ENCODE measurements around the gene PARD6A. TPM values are rescaled to one million over a fixed set of nuclear protein-coding genes. Genes with fewer than 3 reads are reported as not detected.

Gene PARD6A
- total and polyA plus RNA-seq, 2 donors (not counting 3 experiments of a cell fraction or from before 2014, with no cell fraction given) = 1.3 to 2.9 TPM

- H3K9me3 ChIP-seq (replicated peaks; ENCODE audit: control insufficient read depth, insufficient read depth, low read length) = no peaks in the 10 kb centered on the region
- H3K4me3 ChIP-seq (replicated peaks in 1 of 3; ENCODE audit: insufficient read depth in 1 of 3, low read depth in 1 of 3, low read length in 3 of 3) = no peak overlapping the region
- BruUV-seq (replicated peaks) = no TSS peak
- ChIA-PET POLR2A (no interaction called here), CTCF (interaction anchor here (2.4 kb wide), 1 partner anchor 138 kb away, joined by 18 read pairs; no protein-coding TSS in a partner anchor)
- intact Hi-C loops (cut with micrococcal nuclease) = no loop called here
- TF ChIP-seq POLR2A (IDR thresholded peaks at IDR 0.05; ENCODE audit: low read depth, low read length) = no peak
- no peaks in the 10 kb centered on the region for H4K20me1 ChIP-seq (replicated peaks; ENCODE audit: control insufficient read depth, extremely low read depth, insufficient read depth, low read length)
- FAIRE-seq (no peak), DNase-seq (ENCODE audit: low read depth, low spot score) (no peak)
- no peak overlapping the region for H2AFZ ChIP-seq (ENCODE audit: low read depth, low read length)
- peaks cover 0 to 21% of the 10 kb centered on the region in 2 experiments for H3K36me3 ChIP-seq (ENCODE audit: control insufficient read depth in 2 of 2, extremely low read depth in 1 of 2, insufficient read depth in 2 of 2, low read length in 2 of 2)
- dilution Hi-C loops (cut with MboI; ENCODE audit: extremely low pct_ligation_motif_present, low sequenced_read_pairs) = loop anchor here (25.0 kb wide), 1 partner anchor 234 kb away; no protein-coding TSS in a partner anchor
- no peaks in the 10 kb centered on the region for H3K27me3 ChIP-seq (ENCODE audit: control insufficient read depth in 2 of 2, insufficient read depth in 2 of 2, low read length in 2 of 2)
- no peaks in the 10 kb centered on the region for H3K79me2 ChIP-seq (ENCODE audit: control insufficient read depth, insufficient read depth, low read length)
- H3K4me1 ChIP-seq (ENCODE audit: control insufficient read depth, extremely low read depth, insufficient read depth, low read length) = peaks cover 18% of the 10 kb centered on the region
- H3K9ac ChIP-seq (replicated peaks; ENCODE audit: extremely low read depth, insufficient read depth, low read length) = no peak overlapping the region
- H3K4me2 ChIP-seq (ENCODE audit: insufficient read depth, low read length) = no peak overlapping the region
- no peaks in the 10 kb centered on the region for H3K9me1 ChIP-seq (replicated peaks; ENCODE audit: control insufficient read depth, extremely low read depth, insufficient read depth, low read length)
- no peak overlapping the region for H3K27ac ChIP-seq (ENCODE audit: insufficient read depth, low read depth, low read length)
Measured at GRCh38 chr16:67678354-67679023, 17.7 kb downstream of the PARD6A start.

GRCh38 chr16:67679935-67680897, 19.5 kb downstream of the PARD6A start:
- FAIRE-seq (no peak), DNase-seq (ENCODE audit: low read depth, low spot score) (no peak)
- no peak overlapping the region for H3K4me2 ChIP-seq (ENCODE audit: insufficient read depth, low read length)
- no peak overlapping the region for H2AFZ ChIP-seq (ENCODE audit: low read depth, low read length)
- peaks cover 17% of the 10 kb centered on the region for H3K4me1 ChIP-seq (ENCODE audit: control insufficient read depth, extremely low read depth, insufficient read depth, low read length)
- H3K4me3 ChIP-seq (replicated peaks in 1 of 3; ENCODE audit: insufficient read depth in 1 of 3, low read depth in 1 of 3, low read length in 3 of 3) = no peak overlapping the region
- no TSS peak for BruUV-seq (replicated peaks)
- intact Hi-C loops (cut with micrococcal nuclease) (no loop called here), dilution Hi-C loops (cut with MboI; ENCODE audit: extremely low pct_ligation_motif_present, low sequenced_read_pairs) (loop anchor here (25.0 kb wide), 1 partner anchor 232 kb away; no protein-coding TSS in a partner anchor)
- H3K9me3 ChIP-seq (replicated peaks; ENCODE audit: control insufficient read depth, insufficient read depth, low read length) = no peaks in the 10 kb centered on the region
- CTCF ChIA-PET = interaction anchor here (0.6 to 4.2 kb wide), 3 partner anchors 7 to 114 kb away, joined by 3 to 22 read pairs (median 5); partner anchors contain the start of gene GFOD2
- POLR2A ChIA-PET = no interaction called here
- peaks cover 3% of the 10 kb centered on the region for H4K20me1 ChIP-seq (replicated peaks; ENCODE audit: control insufficient read depth, extremely low read depth, insufficient read depth, low read length)
- H3K27ac ChIP-seq (ENCODE audit: insufficient read depth, low read depth, low read length) = no peak overlapping the region
- H3K36me3 ChIP-seq (ENCODE audit: control insufficient read depth in 2 of 2, extremely low read depth in 1 of 2, insufficient read depth in 2 of 2, low read length in 2 of 2) = peaks cover 3 to 23% of the 10 kb centered on the region in 2 experiments
- no peaks in the 10 kb centered on the region for H3K9me1 ChIP-seq (replicated peaks; ENCODE audit: control insufficient read depth, extremely low read depth, insufficient read depth, low read length)
- no peaks in the 10 kb centered on the region for H3K79me2 ChIP-seq (ENCODE audit: control insufficient read depth, insufficient read depth, low read length)
- no peaks in the 10 kb centered on the region for H3K27me3 ChIP-seq (ENCODE audit: control insufficient read depth in 2 of 2, insufficient read depth in 2 of 2, low read length in 2 of 2)
- TF ChIP-seq MAX (IDR thresholded peaks at IDR 0.05; ENCODE audit: insufficient read depth, insufficient read length) (no peak), POLR2AphosphoS5 (IDR thresholded peaks at IDR 0.05; ENCODE audit: insufficient read depth, low read depth, low read length) (no peak), GATA2 (IDR thresholded peaks at IDR 0.05; ENCODE audit: insufficient read depth, insufficient read length, low read depth, low read length) (no peak), JUN (IDR thresholded peaks at IDR 0.05; ENCODE audit: borderline replicate concordance, insufficient read depth, insufficient read length, low read depth) (no peak), EZH2 (IDR thresholded peaks at IDR 0.05; ENCODE audit: borderline replicate concordance, low read depth, low read length, severe bottlenecking) (no peak), CTCF (IDR thresholded peaks at IDR 0.05; ENCODE audit: extremely low read depth in 1 of 2, insufficient read depth in 1 of 2, low read depth in 1 of 2, low read length in 2 of 2) (no peak), POLR2A (IDR thresholded peaks at IDR 0.05; ENCODE audit: low read depth, low read length) (no peak), MYC (IDR thresholded peaks at IDR 0.05; ENCODE audit: low read depth, low read length) (no peak), FOS (IDR thresholded peaks at IDR 0.05; ENCODE audit: borderline replicate concordance, insufficient read depth, low read length) (no peak)
- H3K9ac ChIP-seq (replicated peaks; ENCODE audit: extremely low read depth, insufficient read depth, low read length) = no peak overlapping the region
